Sigmoid colon (tissue), 3 donors: ENCODE results near the gene OTC.

Experiments
- CTCF ChIP-seq, 4 experiments: fragments of 450-650 bp in 3 of 4; fragments of 200-600 bp in 1 of 4; IDR thresholded peaks; one replicate each; pipeline ENCODE4 v1.5.1; 2016 to 2019; ENCODE audit warnings: antibody characterized with exemption in 4 of 4, mild to moderate bottlenecking in 3 of 4, moderate library complexity in 2 of 4
- POLR2A ChIP-seq, 2 donors: fragments of 450-650 bp; IDR thresholded peaks; one replicate each; pipeline ENCODE4 v1.6.1; 2016; ENCODE audit warnings: antibody characterized with exemption in 2 of 2, mild to moderate bottlenecking in 2 of 2, moderate library complexity in 2 of 2

GRCh38 chrX:38431525-38431924 is 79.1 kb downstream of the OTC start:
- TF ChIP-seq CTCF (IDR thresholded peaks at IDR 0.05) (no peak), POLR2A (IDR thresholded peaks at IDR 0.05) (no peak)
